Esophagus muscularis mucosa (tissue), 4 donors: Measurements from ENCODE around the gene CLIC5.

Experiments
- EP300 ChIP-seq: sonication (generic); formaldehyde crosslinking; IDR thresholded peaks from one replicate; pipeline ENCODE4 v1.6.1; 2017; ENCODE audit warnings: antibody characterized with exemption
- POLR2A ChIP-seq: fragments of 450-650 bp; IDR thresholded peaks from one replicate; pipeline ENCODE4 v1.6.1; 2017; ENCODE audit warnings: antibody characterized with exemption, moderate library complexity, mild to moderate bottlenecking, low read depth
- TF ChIP-seq, protein P1 (sequence below), 3 experiments: fragments of 200-600 bp in 2 of 3; fragments of 450-650 bp in 1 of 3; sonication (generic) in 2 of 3; IDR thresholded peaks; one replicate each; pipeline ENCODE4 v1.5.1; 2017 to 2019; ENCODE audit warnings: antibody characterized with exemption in 3 of 3, mild to moderate bottlenecking in 2 of 3, moderate library complexity in 1 of 3

DNA sequence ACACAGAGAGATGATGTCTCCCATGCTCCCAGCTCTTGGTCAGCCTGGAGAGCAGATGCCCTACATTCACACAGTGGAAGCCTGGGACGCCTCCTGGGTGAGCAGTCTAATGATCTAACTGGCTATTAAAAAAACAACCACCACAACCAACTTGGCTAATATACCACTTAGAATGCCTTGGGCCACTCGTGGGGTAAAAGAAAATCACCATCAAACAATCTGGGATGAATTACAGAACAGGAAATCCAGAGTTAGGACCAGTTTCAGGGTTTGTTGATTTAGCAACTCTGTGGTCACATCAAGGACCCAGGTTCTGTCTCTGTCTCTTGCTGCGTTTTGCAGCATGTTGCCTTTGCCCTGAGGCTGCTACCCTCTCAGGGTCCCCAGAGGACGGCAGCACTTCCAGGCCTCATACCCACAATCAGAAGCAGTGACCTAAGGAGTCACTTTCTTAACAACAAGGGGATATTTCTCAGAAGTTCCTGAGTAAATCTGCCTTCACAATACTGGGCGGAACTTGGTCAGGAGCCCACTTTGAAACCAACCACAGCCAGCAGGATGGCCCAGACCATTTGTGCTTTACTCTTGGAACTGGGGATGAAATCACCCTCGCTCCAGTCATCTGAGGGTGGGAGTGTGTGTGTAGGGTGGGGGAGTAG, 118.7 kb downstream of the CLIC5 start:
- TF ChIP-seq, protein P1, sequence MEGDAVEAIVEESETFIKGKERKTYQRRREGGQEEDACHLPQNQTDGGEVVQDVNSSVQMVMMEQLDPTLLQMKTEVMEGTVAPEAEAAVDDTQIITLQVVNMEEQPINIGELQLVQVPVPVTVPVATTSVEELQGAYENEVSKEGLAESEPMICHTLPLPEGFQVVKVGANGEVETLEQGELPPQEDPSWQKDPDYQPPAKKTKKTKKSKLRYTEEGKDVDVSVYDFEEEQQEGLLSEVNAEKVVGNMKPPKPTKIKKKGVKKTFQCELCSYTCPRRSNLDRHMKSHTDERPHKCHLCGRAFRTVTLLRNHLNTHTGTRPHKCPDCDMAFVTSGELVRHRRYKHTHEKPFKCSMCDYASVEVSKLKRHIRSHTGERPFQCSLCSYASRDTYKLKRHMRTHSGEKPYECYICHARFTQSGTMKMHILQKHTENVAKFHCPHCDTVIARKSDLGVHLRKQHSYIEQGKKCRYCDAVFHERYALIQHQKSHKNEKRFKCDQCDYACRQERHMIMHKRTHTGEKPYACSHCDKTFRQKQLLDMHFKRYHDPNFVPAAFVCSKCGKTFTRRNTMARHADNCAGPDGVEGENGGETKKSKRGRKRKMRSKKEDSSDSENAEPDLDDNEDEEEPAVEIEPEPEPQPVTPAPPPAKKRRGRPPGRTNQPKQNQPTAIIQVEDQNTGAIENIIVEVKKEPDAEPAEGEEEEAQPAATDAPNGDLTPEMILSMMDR (IDR thresholded peaks at IDR 0.05): no peak
- no peak for TF ChIP-seq POLR2A
- no peak for TF ChIP-seq EP300
